Spleen (tissue), 7 donors: ENCODE data around the gene ATXN1.

ENCODE experiments used
- POLR2A ChIP-seq, 3 donors: fragments of 450-650 bp; IDR thresholded peaks; one replicate each; pipeline ENCODE4 v1.5.1; 2017; ENCODE audit warnings: antibody characterized with exemption in 3 of 3, mild to moderate bottlenecking in 1 of 3
- POLR2AphosphoS5 ChIP-seq, 3 donors: sonication (generic); formaldehyde crosslinking; IDR thresholded peaks; one replicate each; pipeline ENCODE4 v1.5.1; 2017; ENCODE audit warnings: antibody characterized with exemption in 3 of 3
- TF ChIP-seq, protein P1 (sequence below), 11 experiments: fragments of 200-600 bp in 7 of 11; fragments of 450-650 bp in 4 of 11; sonication (generic) in 4 of 11; IDR thresholded peaks in 8 of 11; conservative IDR thresholded peaks in 3 of 11; 1 replicate in 7 of 11; 2 replicates in 4 of 11; pipeline versions ENCODE4 v1.4.0 to v1.8.0; 2016 to 2021; ENCODE audit warnings: antibody characterized with exemption in 11 of 11, inconsistent platforms in 4 of 11, mild to moderate bottlenecking in 1 of 11
- donor health status: DM: no; HTN: no; CAD: no; lungs with moderate emphysema.
- donor health status: DM: no; HTN: no; CAD: no.
- donor health status: DM: no; HTN: no; CAD: no.

- TF ChIP-seq POLR2A (IDR thresholded peaks at IDR 0.05) (no peak), POLR2AphosphoS5 (IDR thresholded peaks at IDR 0.05) (no peak)
- TF ChIP-seq, protein P1, sequence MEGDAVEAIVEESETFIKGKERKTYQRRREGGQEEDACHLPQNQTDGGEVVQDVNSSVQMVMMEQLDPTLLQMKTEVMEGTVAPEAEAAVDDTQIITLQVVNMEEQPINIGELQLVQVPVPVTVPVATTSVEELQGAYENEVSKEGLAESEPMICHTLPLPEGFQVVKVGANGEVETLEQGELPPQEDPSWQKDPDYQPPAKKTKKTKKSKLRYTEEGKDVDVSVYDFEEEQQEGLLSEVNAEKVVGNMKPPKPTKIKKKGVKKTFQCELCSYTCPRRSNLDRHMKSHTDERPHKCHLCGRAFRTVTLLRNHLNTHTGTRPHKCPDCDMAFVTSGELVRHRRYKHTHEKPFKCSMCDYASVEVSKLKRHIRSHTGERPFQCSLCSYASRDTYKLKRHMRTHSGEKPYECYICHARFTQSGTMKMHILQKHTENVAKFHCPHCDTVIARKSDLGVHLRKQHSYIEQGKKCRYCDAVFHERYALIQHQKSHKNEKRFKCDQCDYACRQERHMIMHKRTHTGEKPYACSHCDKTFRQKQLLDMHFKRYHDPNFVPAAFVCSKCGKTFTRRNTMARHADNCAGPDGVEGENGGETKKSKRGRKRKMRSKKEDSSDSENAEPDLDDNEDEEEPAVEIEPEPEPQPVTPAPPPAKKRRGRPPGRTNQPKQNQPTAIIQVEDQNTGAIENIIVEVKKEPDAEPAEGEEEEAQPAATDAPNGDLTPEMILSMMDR (IDR thresholded peaks at IDR 0.05 in 8 of 11, conservative IDR thresholded peaks at IDR 0.05 in 3 of 11), result no peak
Measured at GRCh38 chr6:16375206-16375605, 386.1 kb downstream of the ATXN1 start.
